Amniotic stem cell (primary cell): Measurements from ENCODE around the gene RBFOX2.
A peak's percentile ranks its signal among the peaks of the same experiment; 100 is the strongest.

Experiments
- DNase-seq: peaks from one replicate; lab custom pipeline; 2025; lab: John Stamatoyannopoulos, UW

RBFOX2 gene

GRCh38 chr22:35930933-35931332 lies 97.7 kb downstream of the RBFOX2 start:
- DNase-seq, result peak; percentile 42

GRCh38 chr22:35928285-35928798 lies 100.3 kb downstream of the RBFOX2 start:
- no peak for DNase-seq

- DNase-seq, result no peak
Observed at GRCh38 chr22:35923026-35923425, 105.6 kb downstream of the RBFOX2 start.

- peak; percentile 82 for DNase-seq
Observed at GRCh38 chr22:35921777-35922176, 106.8 kb downstream of the RBFOX2 start.

- DNase-seq, result no peak
Observed at GRCh38 chr22:35921044-35921443, 107.6 kb downstream of the RBFOX2 start.

GRCh38 chr22:35919002-35919542 lies 109.6 kb downstream of the RBFOX2 start:
- no peak for DNase-seq

- no peak for DNase-seq
Observed at GRCh38 chr22:35918456-35918855, 110.2 kb downstream of the RBFOX2 start.

- no peak for DNase-seq
Observed at GRCh38 chr22:35917651-35918050, 111.0 kb downstream of the RBFOX2 start.

GRCh38 chr22:35915477-35916013 lies 113.1 kb downstream of the RBFOX2 start:
- DNase-seq, result no peak

GRCh38 chr22:35914665-35915476 lies 113.8 kb downstream of the RBFOX2 start:
- peak; percentile 86 for DNase-seq

- DNase-seq, result no peak
Observed at GRCh38 chr22:35914357-35914664, 114.3 kb downstream of the RBFOX2 start.

GRCh38 chr22:35913925-35914324 lies 114.7 kb downstream of the RBFOX2 start:
- DNase-seq, result no peak

- DNase-seq, result no peak
Observed at GRCh38 chr22:35912658-35913057, 116.0 kb downstream of the RBFOX2 start.

- no peak for DNase-seq
Observed at GRCh38 chr22:35911877-35912276, 116.7 kb downstream of the RBFOX2 start.

- DNase-seq, result no peak
Observed at GRCh38 chr22:35910926-35911325, 117.7 kb downstream of the RBFOX2 start.

GRCh38 chr22:35910003-35910769 lies 118.4 kb downstream of the RBFOX2 start:
- no peak for DNase-seq

GRCh38 chr22:35905894-35906293 lies 122.7 kb downstream of the RBFOX2 start:
- DNase-seq, result no peak

- DNase-seq, result no peak
Observed at GRCh38 chr22:35904752-35905151, 123.9 kb downstream of the RBFOX2 start.

- no peak for DNase-seq
Observed at GRCh38 chr22:35904336-35904692, 124.3 kb downstream of the RBFOX2 start.

- no peak for DNase-seq
Observed at GRCh38 chr22:35903571-35904335, 124.9 kb downstream of the RBFOX2 start.

- DNase-seq, result no peak
Observed at GRCh38 chr22:35900483-35901168, 128.0 kb downstream of the RBFOX2 start.
